ENCODE measurements around the gene RNF5. TPM values are rescaled to one million over a fixed set of nuclear protein-coding genes. Genes with fewer than 3 reads are reported as not detected.
A peak's percentile ranks its signal among the peaks of the same experiment; 100 is the strongest.

The RNF5 gene
- total and polyA plus RNA-seq, 9 of the 15 experiments (the other 6 are each of a cell fraction or from before 2014, with no cell fraction given), result 62.2 to 245 (median 129) TPM

- TF ChIP-seq SRF (CRISPR knock-in tag; IDR thresholded peaks at IDR 0.05), result peak in 1 of 2 experiments; percentile 51; a peak in 1 of 4 replicates
- TF ChIP-seq HNRNPL (IDR thresholded peaks at IDR 0.05; ENCODE audit: low read depth, low read length), result no peak; the same call in 1 of the 2 replicates
- TF ChIP-seq ZZZ3 (IDR thresholded peaks at IDR 0.05), result no peak
- peak in 1 of 2 experiments; percentile 91; a peak in 2 of 4 replicates for TF ChIP-seq BCLAF1 (IDR thresholded peaks at IDR 0.05; ENCODE audit: borderline replicate concordance in 1 of 2, control insufficient read depth in 1 of 2, low read depth in 2 of 2, low read length in 1 of 2)
- TF ChIP-seq BRF2 (IDR thresholded peaks at IDR 0.05; ENCODE audit: borderline replicate concordance, insufficient read depth, insufficient read length), result no peak
- peak; percentile 80 for TF ChIP-seq RBFOX2 (IDR thresholded peaks at IDR 0.05; ENCODE audit: low read depth, low read length)
- peak; percentile 89 for TF ChIP-seq TOE1 (IDR thresholded peaks at IDR 0.05; ENCODE audit: borderline replicate concordance)
- peak; percentile 88; the same call in 1 of the 2 replicates for TF ChIP-seq TOE1 (CRISPR knock-in tag; IDR thresholded peaks at IDR 0.05; ENCODE audit: borderline replicate concordance, low read depth)
- TF ChIP-seq EP300 (IDR thresholded peaks at IDR 0.05; ENCODE audit: low read length), result peak; percentile 34; the same call in 1 of the 2 replicates
- no peak for TF ChIP-seq SIRT6 (IDR thresholded peaks at IDR 0.05; ENCODE audit: low read depth, low read length)
- TF ChIP-seq FOSL1 (tag; conservative IDR thresholded peaks at IDR 0.05), result peak; percentile 51; the same call in 1 of the 2 replicates
- TF ChIP-seq NCOR1 (IDR thresholded peaks at IDR 0.05), result peak; percentile 47
- no peak for TF ChIP-seq BRF1 (IDR thresholded peaks at IDR 0.05; ENCODE audit: borderline replicate concordance, extremely low read depth, insufficient read length)
- TF ChIP-seq CREBBP (IDR thresholded peaks at IDR 0.05; ENCODE audit: low read depth, low read length), result no peak
- TF ChIP-seq TBP (optimal IDR thresholded peaks at IDR 0.05; ENCODE audit: low read depth, low read length), result peak; percentile 71
- peak; percentile 83 for TF ChIP-seq SP1 (CRISPR knock-in tag; IDR thresholded peaks at IDR 0.05)
- TF ChIP-seq E2F1 (CRISPR knock-in tag; IDR thresholded peaks at IDR 0.05), result no peak
Measured at GRCh38 chr6:32153564-32154513, 24.4 kb upstream of the RNF5 start, which contains the start of gene PPT2 (continued).

Data from K562 (cell line).